Activated CD4-positive, CD25-positive, alpha-beta regulatory T cell treated with anti-CD3 and anti-CD28 coated beads, Interleukin-2, amount 50 U/mL, for 72 hours (primary cell): ENCODE results near the gene FBXL13.
"Not testable (repeated sequence)": the region's sequence is repeated elsewhere in the genome, so short reads cannot be mapped to it uniquely, and the experiment has no call there.

Experiments
- DNase-seq: peaks from one replicate; pipeline ENCODE4 v3.0.0; 2021

Gene FBXL13

DNA sequence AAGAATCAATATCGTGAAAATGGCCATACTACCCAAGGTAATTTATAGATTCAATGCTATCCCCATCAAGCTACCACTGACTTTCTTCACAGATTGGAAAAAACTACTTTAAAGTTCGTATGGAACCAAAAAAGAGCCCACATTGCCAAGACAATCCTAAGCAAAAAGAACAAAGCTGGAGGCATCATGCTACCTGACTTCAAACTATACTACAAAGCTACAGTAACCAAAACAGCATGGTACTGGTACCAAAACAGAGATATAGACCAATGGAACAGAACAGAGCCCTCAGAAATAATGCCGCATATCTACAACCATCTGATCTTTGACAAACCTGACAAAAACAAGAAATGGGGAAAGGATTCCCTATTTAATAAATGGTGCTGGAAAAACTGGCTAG, 53.7 kb downstream of the FBXL13 start:
- not testable (repeated sequence) for DNase-seq

DNA sequence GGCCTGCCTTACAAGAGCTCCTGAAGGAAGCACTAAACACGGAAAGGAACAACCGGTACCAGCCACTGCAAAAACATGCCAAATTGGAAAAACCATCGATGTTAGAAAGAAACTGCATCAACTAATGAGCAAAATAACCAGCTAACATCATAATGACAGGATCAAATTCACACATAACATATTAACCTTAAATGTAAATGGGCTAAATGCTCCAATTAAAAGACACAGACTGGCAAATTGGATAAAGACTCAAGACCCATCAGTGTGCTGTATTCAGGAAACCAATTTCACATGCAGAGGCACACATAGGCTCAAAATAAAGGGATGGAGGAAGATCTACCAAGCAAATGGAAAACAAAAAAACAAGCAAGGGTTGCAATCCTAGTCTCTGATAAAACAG, 56.3 kb downstream of the FBXL13 start:
- not testable (repeated sequence) for DNase-seq

DNA sequence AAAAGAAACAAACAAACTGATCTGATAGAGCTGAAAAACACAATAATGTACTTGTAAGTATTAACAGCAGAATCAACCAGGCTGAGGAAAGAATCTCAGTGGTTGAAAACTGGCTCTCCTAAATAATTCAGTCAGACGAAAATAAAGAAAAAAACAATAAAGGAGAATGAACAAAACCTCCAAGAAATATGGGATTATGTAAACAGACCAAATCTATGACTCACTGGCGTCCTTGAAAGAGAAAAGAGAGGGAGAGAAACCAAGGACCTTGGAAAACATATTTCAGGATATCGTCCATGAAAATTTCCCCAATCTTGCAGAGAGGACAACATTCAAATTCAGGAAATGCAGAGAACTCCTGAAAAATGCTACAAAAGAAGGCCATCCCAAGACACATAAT, 62.9 kb downstream of the FBXL13 start:
- no peak for DNase-seq

DNA sequence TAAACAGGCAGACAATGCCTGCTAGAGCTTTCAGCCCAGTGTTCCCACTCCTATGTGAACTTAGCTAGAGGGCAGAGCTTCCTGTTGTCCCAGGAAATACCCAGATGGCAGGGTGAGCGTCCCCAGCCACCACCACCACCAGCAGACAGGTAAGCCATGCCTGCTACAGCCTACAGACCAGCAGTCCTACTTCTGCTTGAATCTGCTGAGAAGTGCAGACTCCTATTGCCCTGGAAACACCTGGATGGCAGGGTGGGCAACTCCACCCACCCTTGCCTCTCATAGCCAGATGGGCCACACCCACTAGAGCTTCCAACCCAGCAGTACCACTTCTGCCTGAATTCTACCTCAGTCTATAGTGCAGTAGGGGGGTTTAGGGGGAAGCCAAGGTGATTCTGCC, 64.4 kb downstream of the FBXL13 start:
- no peak for DNase-seq

DNA sequence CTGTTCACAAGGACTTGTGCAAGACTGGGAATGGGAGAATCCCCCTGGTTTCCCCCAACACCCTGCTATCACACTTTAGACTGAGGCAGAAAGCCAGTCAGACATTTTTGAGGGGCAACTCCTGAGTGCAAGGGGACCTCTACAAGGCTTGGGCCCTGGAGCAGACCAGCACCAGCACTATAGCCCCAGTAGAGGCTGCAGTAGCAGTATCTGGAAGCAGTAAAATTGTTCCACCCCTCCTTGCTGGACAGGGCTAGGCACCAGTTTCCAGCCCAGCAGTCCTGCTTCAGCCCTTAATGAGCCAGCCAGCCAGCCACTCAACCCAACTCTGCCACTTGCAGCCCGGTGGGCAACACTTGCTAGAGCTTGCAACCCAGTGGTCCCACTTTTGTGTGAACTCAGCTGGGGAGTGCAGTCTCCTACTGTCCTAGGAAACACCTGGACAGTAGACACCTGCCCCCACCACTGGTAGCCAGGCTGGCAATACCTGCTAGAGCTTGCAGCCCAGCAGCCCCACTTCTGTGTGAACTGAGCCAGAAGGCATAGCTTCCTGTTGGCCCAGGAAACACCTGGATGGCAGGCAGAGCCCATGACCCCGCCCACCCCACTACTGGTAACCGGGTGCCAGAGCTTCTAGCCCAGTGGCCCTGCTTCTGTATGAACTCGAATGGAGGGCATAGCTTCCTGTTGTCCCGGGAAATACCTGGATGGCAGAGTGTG, 65.0 kb downstream of the FBXL13 start:
- DNase-seq, result no peak

DNA sequence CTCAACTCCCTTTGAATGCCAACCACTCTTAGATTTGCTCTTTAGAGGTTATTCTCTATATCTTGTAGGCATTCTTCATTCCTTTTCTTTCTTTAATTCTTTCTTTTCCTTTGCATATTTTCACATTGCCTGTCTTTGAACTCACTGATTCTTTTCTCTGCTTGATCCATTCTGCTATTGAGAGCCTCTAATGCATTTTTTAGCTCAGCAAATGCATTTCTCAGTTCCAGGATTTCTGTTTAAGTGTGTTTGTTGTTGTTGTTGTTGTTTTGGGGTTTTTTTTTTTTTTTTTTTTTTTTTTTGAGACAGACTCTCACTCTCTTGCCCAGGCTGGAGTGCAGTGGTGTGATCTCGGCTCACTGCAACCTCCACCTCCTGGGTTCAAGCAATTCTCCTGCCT, 71.6 kb downstream of the FBXL13 start:
- DNase-seq, result no peak

DNA sequence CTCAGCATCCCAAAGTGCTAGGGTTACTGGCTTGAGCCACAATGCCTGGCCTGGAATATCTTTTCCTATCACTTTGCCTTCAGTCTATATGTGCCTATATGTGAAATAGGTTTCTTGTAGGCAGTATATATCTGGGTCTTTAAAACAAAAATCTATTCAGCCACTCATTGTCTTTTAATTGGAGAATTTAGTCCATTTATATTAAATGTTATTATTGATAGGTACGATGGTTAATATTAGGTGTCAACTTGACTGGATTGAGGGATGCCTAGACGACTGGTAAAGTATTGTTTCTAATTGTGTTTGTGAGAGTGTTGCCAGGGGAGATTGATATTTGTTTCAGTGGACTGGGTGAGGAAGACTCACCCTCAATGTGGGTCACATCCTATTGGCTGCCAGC, 73.4 kb downstream of the FBXL13 start:
- DNase-seq, result no peak

DNA sequence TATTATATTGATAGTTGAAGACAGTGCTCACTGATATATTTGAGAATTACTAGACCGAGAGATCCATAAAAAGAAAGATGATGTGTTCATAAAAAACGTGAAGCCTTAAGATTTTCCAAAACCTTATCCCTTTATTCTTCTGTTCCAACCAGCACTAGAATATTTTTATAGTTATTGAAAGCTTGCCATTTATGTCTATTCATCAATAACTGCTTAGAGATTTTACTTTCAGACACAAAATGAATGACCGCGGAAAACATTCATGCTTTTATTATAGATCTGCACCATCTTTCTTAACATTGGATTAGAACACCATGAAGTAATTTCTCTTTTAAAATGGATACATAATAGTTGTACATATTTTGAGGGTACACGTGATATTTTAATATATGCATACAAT, 77.6 kb downstream of the FBXL13 start:
- no peak for DNase-seq

DNA sequence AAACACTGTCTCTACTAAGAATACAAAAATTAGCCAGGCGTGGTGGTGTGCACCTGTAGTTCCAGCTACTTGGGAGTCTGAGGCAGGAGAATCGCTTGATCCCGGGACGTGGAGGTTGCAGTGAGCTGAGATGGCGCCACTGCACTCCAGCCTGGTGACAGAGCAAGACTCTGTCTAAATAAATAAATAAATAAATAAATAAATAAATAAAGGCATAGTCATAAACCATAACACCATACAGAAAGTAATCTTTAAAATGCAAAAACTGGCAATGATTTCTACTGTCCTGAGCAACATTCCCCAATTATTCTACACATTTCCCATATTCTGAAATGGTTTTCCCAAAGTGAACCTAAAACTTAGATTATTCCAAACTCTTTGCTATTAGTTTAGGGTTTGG, 79.0 kb downstream of the FBXL13 start:
- DNase-seq, result not testable (repeated sequence)

DNA sequence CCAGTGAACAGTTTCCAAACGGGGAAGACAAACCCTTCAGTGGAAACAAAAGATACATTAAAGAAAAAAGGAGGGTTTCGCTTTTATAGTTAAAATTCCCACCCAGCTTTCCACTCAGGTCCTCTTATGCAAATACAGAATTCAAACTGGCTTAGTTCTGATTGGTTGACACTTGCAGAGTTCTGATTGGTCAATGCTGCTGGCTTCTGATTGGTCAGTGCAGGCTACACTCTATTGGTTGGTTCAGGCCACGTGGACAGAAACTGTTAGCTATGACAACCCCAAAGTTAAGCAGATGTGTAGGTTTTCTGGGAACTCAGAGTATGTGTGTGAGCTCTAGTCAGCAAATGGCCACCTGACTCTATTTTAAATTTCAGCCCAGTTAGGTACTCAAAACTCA, 80.0 kb downstream of the FBXL13 start:
- no peak for DNase-seq

DNA sequence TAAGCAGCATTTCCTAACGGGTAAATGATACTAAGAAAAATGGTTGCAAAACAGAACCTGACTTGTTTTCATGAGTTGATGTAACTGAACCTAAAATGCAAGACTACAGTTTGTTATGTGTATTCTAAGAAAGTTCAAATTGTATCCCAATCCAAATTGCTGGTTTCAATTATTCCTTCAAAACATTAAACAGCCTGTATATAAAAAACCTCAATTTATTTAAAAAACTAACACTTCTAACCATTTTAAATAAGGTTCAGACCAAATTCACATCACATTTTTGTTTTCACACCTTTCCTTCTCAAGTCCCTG, 80.9 kb downstream of the FBXL13 start:
- DNase-seq, result no peak

DNA sequence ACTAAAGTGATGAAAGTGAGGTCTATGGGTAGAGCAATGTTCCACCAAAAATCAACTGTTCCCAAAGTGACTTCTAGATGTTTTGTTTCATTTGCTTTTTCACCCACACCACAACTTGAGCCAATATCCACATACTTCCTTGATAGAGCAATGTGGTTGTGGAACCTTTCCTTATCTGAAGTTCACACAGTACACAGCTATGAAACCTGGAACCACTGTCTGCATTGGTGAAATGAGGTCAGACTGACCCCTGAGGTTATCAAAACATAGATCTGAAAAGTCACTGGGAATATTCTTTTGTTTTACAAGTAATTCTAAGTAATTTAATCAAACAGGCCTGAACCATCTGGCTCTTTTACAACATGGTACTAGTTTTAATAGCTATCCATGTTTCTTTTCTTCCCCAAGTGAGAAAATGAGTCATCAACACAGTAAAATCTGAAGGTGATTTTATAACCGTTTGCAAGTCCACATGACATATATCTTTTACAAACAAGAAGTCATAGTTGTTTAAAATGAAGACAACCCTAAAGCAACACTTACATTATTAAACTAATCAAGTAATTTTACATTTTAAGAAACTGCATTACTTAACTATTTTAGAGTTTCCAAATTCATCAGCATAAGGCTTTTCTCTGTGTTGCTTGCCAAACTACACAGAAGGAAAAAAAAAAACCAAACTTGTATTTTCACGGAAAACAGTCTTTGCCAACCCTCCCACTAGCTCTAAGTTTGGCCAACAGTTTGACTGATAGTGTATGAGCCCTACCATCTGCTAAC, 81.5 kb downstream of the FBXL13 start:
- DNase-seq, result no peak

DNA sequence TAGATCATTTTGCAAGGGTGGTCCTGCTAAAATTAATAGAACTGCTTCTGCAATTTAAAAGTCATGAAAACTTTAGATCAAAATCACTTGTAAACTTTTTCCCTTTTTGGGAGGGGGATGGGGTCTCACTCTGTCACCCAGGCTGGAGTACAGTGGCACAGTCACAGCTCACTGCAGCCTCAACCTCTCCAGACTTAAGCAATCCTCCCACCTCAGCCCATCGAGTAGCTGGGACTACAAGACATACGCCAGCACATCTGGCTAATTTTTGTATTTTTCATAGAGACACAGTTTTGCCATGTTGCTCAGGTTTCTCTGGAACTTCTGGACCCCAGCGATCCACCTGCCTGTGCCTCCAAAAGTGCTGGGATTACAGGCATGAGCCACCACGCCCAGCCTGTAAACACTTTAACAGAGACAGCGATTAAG, 82.1 kb downstream of the FBXL13 start:
- no peak for DNase-seq

DNA sequence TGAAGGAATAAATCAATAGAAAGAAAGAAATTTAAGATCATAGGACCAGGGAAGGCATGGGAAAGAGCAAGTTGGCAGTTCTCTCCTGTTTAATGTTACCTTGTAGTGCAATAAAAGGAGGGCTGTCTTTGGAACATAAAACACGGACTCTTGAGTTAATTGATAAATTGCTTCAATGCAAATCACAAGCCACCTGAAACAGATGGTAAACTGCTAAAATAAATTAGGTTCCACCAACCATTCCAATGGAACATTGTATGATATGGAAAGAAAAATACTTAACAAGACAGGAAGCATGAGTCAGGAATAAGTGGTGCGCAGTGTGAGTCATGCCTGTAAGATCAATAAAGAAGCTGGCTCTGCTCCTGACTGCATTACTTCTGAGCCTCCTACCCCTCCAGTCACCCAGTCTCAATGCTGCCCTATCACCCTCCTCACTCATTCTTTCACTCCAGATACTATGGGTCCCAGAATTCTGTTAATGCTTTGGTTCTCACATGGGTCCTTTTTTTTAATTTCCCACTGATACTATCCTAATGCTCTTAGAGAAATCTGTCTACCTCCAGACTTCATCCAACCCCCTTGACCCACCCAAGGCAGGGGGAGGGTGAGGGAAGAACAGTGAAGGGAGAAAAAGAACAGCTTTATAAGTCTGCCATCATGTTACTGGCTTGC, 82.9 kb downstream of the FBXL13 start:
- no peak for DNase-seq

DNA sequence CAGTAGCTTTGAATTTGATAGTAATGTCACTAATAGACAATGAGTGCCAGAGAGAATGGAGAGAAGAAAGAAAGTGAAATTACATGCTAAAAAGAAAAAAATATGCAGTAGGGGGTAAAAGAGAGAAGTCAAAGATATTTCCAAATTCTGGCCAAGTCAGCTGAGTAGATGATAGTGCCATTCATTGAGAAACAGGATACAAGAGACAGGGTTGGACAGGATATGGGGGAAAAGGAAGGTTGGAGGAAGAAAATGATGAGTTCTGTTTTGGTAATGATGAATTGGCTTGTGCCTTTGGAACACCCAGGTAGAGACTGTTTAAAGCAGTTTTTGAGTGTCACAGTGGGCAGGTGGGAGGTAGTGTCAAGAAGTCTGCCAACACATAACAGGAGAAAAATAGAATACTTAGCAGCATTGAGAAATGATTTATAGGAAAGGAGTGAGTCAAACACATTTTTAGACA, 83.5 kb downstream of the FBXL13 start:
- no peak for DNase-seq

DNA sequence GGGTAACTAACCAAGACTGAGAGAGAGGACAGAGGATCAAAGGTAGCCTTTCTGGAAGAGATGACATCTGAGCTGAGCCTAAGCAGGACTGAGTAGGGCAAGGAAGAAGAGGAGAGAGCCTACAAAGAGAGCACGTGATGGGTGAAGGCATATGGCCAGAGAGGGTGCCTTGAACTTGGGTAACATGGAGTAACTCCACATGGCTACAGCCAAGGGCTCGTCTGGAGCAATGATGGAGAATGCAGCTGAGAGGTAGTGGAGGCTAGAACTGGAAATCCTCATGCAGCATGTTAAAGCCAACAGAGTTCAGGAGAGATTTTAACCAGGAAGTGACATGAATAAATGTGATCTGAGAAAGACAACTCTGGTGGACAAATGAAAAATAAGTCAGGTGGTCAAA, 84.0 kb downstream of the FBXL13 start:
- DNase-seq, result no peak

DNA sequence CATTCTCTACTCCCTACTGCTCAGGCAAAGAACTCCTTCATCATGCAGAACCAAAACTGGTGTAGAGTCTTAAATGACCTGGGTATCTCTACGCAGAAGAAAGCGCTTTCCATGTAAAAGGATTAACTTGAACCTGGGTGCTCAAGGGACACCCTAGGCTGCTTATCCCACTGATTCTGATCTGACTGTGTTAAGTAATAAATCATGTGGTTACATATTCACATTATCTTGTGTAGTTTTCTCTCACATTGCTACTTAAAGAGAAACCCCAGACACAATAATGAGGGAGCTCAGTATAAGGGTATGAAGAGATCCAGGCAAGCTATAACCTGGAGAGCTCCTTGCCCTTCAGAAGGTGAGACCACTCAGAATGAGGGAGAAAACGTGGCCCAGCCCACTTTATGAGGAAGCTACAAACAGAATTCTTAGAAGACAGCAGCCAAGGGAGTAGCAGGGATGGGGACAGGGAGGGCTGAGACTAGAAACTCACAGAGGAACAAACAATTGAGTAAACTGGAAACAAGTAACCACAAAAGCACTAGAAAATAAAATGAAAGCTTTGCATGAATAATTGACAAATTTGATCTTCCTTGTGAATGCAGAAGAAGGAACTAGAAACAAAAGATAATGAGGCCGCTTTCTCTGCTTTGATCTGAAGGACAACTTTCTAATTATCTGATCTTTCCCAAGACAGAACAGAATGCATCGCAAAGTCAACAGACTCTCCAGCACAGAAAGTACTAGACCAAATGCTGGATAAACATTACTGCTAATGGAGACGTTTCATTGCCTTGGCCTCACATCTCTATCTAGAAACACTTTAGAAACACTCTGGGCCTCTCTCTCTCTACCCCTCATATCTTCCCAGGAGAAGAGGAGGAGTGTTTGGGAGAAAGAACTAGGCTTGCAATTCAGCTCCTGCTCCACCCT, 85.7 kb downstream of the FBXL13 start:
- DNase-seq, result no peak

DNA sequence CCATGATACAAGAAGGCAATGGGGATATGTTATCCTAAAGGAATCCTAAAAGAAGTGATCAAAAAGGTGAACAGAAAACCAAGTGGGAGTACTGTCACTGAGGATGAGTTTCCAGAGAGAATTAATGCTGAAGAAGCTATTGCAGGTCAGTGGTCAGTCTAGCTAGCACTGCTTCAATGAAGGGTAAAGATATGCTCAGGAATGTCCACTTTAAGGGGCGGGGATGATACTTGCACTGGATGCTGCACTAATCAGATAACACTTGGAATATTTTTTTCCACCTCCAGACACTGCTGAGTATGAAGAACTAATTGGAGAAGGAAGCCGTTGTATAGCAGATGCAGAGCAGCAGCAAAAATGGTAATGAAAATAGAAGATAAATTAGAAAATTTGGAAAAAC, 86.5 kb downstream of the FBXL13 start:
- DNase-seq, result no peak

DNA sequence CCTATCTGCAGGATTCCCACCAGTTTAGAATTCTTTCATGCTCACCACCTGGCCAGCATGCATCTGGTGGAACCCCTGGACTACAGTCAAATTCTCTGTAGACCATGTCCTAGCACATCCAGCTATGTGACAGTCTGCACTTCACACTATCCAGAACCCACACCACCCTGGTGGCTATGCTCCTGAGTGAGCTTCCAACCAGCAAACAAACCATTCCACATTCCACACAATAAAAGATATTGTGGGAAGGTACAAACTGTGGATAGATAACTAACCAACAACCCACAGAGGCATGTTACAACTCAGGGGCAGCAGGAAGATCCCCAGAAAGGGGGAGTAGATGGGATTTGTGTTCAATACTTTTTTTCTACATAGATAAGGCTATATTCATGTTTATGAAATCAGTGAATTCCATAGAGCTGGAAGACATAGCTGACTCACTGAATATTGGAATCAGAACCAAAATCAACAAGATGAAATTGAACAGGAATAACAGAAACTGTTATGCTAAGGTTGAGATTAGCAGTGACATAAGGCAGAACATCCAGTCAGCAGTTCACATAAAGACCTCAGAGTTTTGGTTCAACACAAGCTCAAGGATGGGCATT, 89.3 kb downstream of the FBXL13 start:
- DNase-seq, result no peak

DNA sequence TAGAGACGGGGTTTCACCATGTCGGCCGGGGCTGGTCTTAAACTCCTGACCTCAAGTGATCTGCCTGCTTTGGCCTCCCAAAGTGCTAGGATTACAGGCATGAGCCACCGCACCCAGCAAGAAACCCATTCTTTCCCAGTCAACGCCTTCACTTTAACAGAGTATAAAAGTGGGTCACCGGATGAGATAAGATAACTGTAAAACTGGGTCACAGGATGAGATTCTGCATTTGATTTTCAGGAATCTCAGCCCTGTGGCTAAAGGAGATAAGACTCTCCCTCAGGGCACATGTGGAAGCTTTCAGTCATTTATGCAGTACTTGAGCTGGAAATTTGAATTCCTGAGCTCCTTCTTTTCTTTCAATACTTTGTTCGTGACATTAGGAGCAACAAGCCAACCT, 91.0 kb downstream of the FBXL13 start:
- no peak for DNase-seq

DNA sequence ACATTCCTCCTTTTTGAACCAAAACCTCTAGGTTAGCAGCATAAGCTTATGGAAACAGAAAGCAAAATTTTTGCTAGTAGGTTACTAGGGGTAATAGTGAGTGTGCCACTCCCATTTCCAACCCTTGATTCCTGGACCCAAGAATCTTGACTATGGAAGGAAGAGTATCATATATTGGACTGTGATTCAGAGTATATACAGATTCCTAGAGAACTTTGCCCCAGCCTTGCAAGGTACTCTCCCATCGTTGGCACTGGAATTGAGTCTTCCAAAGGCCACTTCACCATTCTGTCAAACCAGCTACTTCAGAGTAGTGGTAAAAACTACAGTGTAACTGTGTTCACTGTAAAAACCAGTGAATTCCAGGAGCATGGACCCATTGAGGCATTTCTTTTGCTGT, 92.4 kb downstream of the FBXL13 start:
- DNase-seq, result no peak

DNA sequence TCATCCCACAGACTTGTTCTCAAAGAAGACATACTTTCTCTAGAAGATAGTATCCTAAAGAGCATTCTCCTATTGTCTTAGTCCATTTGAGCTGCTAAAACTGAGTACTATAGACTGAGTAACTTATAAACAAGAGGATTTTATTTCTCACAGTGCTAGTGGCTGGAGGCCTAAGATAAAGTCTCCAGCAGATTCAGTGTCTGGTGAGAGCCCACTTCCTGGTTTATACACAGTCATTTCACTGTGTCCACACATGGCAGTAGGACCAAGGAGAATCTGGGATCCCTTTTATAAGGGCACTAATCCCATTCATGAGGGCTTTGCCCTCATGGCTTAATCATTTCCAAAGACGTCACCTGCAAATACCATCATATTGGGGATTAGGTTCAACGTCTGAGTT, 93.1 kb downstream of the FBXL13 start:
- DNase-seq, result no peak

DNA sequence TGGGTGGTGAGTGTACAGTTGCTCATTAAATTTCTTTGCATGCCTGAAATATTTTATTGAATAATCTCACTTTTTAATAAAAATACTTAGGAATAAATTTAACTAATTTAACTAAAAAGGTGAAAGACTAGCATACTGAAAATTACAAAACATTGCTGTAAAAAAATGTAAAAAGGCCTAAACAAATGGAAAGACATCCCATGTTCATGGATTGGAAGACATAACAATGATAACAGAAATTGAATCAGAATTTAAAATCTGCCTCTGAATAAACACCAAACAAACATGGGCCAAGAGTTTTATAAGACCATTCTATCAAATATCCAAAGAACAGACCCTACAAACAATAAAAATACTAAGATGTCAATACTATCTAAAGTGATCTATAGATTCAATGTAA, 94.9 kb downstream of the FBXL13 start:
- DNase-seq, result no peak
